ENCODE results near the gene HSPB1.

DNA sequence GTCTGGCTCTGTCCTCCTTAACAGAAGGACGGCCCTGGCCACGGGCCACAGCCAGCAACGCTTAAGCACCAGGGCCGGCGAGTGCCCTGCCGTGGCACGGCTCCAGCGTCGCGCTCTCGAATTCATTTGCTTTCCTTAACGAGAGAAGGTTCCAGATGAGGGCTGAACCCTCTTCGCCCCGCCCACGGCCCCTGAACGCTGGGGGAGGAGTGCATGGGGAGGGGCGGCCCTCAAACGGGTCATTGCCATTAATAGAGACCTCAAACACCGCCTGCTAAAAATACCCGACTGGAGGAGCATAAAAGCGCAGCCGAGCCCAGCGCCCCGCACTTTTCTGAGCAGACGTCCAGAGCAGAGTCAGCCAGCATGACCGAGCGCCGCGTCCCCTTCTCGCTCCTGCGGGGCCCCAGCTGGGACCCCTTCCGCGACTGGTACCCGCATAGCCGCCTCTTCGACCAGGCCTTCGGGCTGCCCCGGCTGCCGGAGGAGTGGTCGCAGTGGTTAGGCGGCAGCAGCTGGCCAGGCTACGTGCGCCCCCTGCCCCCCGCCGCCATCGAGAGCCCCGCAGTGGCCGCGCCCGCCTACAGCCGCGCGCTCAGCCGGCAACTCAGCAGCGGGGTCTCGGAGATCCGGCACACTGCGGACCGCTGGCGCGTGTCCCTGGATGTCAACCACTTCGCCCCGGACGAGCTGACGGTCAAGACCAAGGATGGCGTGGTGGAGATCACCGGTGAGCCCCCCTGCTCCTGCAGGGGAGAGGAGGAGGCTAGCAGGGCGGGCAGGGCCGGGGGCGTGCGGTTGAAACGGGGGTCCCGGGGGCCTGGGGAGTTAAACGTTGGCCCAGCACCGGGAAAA is at the start of gene HSPB1:
- peak in 1 of 2 donors; percentile 83 for TF ChIP-seq POLR2A (IDR thresholded peaks at IDR 0.05)
- TF ChIP-seq, protein P1, sequence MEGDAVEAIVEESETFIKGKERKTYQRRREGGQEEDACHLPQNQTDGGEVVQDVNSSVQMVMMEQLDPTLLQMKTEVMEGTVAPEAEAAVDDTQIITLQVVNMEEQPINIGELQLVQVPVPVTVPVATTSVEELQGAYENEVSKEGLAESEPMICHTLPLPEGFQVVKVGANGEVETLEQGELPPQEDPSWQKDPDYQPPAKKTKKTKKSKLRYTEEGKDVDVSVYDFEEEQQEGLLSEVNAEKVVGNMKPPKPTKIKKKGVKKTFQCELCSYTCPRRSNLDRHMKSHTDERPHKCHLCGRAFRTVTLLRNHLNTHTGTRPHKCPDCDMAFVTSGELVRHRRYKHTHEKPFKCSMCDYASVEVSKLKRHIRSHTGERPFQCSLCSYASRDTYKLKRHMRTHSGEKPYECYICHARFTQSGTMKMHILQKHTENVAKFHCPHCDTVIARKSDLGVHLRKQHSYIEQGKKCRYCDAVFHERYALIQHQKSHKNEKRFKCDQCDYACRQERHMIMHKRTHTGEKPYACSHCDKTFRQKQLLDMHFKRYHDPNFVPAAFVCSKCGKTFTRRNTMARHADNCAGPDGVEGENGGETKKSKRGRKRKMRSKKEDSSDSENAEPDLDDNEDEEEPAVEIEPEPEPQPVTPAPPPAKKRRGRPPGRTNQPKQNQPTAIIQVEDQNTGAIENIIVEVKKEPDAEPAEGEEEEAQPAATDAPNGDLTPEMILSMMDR (IDR thresholded peaks at IDR 0.05) = no peak

Data from suprapubic skin (tissue), 3 donors.